GF-D8 (cell line): Measurements from ENCODE around the gene MEF2B.

Source experiments
- DNase-seq: peaks from one replicate; lab custom pipeline; 2025; lab: John Stamatoyannopoulos, UW

MEF2B gene

GRCh38 chr19:19098703-19099632 lies 71.1 kb downstream of the MEF2B start:
- DNase-seq, result no peak

- DNase-seq, result no peak
Measured at GRCh38 chr19:19098084-19098702, 71.9 kb downstream of the MEF2B start.

DNA sequence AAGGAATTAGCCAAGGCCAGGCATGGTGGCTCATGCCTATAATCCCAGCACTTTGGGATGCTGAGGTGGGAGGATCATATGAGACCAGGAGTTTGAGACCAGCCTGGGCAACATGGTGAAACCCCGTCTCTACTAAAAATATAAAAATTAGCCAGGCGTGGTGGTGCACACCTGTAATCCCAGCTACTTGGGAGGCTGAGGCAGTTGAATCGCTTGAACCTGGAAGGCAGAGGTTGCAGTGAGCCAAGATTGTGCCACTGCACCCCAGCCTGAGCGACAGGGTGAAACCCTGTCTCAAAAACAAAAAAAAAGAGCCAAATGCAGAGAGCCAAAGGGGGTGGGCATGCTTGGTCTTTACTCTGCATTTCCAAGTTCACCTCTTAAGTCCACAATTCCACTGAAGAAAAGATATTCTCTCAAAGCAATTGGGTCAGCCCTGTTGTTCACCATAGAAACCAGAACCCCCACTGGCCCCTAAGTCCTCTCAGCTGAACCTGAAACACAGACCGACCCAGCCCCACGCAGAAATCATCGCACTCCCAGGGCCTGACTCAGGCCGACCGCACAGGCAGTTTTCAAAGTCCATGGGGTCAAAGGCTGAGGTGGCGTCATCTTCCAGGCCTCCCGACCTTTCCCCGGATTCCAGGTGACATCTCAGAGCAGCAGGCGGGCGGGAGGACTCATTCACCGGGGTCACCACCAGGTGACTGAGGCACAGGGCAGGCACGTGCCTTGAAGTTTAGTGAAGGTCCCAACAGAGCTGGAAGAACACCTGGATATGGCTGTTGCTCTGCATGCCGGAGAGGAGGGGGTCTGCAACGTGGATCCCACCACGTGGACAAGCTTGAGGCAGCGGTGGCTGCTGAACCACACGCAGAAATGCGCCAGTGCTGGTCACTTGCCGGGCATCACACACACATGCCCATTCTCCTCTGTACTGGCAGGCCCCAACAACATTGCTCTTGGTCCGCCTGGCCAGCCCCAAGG lies 73.1 kb downstream of the MEF2B start:
- no peak for DNase-seq

DNA sequence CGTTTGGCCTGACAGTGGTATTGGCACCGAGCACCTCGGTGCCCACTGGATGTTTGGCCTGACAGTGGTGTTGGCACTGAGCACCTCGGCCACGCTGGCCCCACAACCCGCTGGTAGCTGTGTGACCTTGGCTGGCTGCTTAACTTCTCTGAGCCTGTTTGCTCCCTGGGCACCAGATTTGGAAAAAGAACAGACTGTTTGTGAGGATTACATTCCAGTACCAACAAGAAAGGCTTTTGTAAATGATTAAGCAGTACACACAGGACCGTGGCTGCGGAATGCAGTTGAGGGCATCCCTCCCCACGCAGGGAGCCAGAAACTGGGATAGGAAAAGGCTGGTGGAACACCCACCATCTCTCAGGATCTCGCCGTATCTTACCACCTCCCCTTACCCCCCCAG lies 74.4 kb downstream of the MEF2B start:
- no peak for DNase-seq
